KOPT-K1 (cell line): ENCODE results near the gene XPO5.

ENCODE experiments used
- H3K27ac ChIP-seq: fragments of 200-600 bp; sonication (generic); 2 replicates; pipeline ENCODE4 v1.5.1; 2016; ENCODE audit warnings: antibody characterized with exemption, mild to moderate bottlenecking, low read depth, low read length; ENCODE audit not compliant: poor library complexity, severe bottlenecking
- H3K36me3 ChIP-seq: fragments of 200-600 bp; sonication (generic); 2 replicates; pipeline ENCODE4 v1.5.1; 2017; ENCODE audit warnings: antibody characterized with exemption, mild to moderate bottlenecking, low read length, moderate library complexity; ENCODE audit not compliant: insufficient read depth
- H3K9me3 ChIP-seq: fragments of 200-600 bp; sonication (generic); 2 replicates; pipeline ENCODE4 v1.5.1; 2017; ENCODE audit warnings: antibody characterized with exemption, low read length, mild to moderate bottlenecking; ENCODE audit not compliant: insufficient read depth, poor library complexity, severe bottlenecking

Gene XPO5

DNA sequence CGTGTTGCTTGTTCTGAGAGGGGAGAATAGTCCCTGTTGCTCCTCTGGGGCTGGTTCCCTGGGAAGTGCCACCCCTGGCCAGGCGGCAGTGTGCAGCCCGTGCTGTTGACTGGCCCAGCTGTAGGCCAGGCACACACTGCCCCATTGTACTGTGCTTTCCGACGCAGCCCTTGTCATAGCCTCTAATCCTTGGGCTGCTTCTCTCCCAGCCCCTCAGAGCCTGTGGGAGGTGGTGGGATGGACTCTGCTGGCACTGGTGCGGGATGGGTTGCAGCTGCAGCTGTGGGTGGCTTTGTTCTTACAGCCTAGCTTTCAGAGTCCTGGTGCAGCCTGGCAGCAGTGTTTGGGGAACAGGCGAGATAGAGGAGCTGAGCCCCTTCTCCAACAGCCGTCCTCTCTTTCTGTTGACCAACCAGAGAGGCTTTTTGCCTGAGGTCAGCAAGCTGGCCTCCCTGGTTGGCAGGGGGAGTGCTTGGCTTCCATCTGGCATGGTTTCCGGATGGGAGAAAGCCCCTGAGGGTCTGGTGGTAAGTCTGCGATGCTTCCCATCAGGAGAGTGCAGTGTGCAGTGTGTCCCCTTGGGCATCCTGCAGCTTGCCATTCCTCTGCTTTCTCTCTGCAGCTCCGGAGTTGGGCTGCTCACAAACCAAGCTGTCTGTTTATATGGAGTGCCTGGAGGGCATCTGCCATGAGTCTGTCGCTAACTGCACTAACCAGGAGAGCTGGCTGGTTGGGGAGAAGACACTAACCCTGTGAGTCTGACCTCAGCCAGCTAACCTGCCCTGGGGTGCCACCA, 86.4 kb downstream of the XPO5 start:
- no peak overlapping the region for H3K27ac ChIP-seq
- H3K36me3 ChIP-seq = peaks cover 14% of the 10 kb centered on the region; the same call in 1 of the 2 replicates
- no peaks in the 10 kb centered on the region for H3K9me3 ChIP-seq

- Histone ChIP-seq H3K9me3 (no peaks in the 10 kb centered on the region), H3K27ac (no peak overlapping the region)
These were observed 87.1 kb downstream of the XPO5 start for GRCh38 chr6:43488667-43489276.

DNA sequence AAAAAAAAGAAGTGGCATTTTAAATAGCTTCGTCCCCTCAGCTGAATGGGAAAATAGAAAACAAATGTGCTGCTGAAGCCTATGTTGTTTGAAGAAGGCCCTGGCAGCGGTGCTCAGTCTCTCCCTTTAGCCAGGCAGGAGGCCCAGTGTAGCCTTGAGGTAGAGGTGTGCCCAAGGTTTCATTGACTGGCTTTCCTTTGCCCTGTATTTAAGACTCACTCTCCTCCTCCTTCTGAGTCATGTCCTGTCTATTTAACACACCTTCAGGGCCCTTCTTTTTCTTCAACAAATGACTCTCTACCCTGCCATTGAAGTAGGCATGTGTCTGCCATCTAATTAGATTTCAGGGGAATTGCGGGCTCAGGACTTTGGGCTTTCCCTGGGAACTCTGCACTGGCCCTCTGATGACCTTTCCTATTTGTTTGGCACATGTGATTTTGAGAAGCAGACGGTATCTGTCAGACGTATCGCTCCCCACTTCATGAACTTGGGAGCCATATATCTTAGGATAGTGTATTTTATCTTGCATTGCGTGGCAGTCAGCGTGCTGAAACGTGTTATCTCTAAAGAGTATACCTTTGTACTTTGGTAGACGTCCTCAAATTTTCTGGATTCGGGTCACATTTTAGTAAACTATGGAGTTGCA, 94.1 kb downstream of the XPO5 start:
- Histone ChIP-seq H3K9me3 (no peaks in the 10 kb centered on the region), H3K27ac (no peak overlapping the region), H3K36me3 (no peaks in the 10 kb centered on the region)

More at GRCh38 chr6:43488667-43489276, 87.1 kb downstream of the XPO5 start:
- peaks cover 14% of the 10 kb centered on the region; the same call in 1 of the 2 replicates for H3K36me3 ChIP-seq

DNA sequence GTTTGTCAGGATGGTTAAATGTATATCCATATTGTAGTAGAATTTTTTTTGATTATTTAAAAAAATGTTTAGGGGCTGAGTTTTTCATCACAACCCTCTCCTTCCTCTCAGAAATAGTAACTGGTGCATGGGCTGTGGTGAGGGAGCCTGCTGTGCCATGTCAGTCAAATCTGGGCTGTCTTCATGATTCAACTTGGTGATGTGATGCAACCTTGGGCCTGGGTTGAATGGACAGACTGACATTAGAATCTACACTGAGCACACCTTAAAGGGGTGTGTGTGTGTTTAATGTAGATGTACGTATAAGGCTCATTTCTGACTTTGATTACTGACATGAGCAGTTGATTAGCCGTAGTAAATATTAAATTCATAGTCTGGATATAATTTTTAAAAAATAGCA, 94.8 kb downstream of the XPO5 start:
- Histone ChIP-seq H3K9me3 (no peaks in the 10 kb centered on the region), H3K27ac (no peak overlapping the region), H3K36me3 (no peaks in the 10 kb centered on the region)

DNA sequence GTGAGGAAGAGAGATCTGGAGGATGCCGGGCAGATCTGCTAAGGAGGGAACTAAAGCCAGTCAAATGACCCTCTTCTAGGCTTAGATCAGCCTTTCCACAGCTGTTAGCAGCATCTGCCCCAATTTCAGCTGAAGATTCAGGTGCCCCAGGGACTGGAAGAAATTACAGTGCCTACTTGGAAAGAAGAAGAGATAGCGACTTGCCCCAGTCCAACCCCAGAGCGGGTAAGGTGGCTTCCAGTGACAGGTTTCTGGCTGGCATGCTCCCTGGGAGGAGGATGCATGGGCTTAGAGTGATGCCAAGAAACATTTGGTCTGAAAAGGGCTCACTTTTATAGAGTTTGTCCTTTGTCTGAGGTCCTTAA, 97.8 kb downstream of the XPO5 start:
- no peaks in the 10 kb centered on the region for H3K36me3 ChIP-seq
- no peaks in the 10 kb centered on the region for H3K9me3 ChIP-seq
- peak overlapping the region; percentile 65 for H3K27ac ChIP-seq

- Histone ChIP-seq H3K27ac (peak within 1 kb of the TSS; percentile 65), H3K36me3 (no peaks in the 10 kb centered on the region), H3K9me3 (no peaks in the 10 kb centered on the region)
These were observed 98.4 kb downstream of the XPO5 start, which contains the start of gene TJAP1 for GRCh38 chr6:43477235-43478007. TSS of gene TJAP1 (plus strand) at chr6:43477570. CDS start at chr6:43499002, 21,432 bp downstream.

DNA sequence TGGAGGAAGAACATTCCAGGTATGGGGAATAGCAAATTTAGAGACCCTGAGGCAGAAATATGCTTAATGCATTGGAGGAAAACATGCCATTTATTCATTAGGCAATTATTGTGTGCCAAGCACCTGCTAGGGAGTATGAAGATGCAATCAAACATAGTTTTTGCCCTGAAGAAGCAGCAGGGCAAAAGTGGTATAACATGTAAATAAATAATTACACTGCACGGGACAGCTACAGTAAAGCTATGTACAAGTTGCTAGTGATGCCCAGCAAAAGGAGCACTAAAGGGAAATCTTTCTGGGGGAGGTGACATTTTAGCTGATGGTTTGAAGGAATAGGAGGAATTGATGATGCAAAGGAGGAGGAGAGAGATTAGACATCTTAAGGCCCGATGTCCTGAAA, 99.1 kb downstream of the XPO5 start:
- no peaks in the 10 kb centered on the region for H3K36me3 ChIP-seq
- H3K27ac ChIP-seq = peak overlapping the region; percentile 65
- H3K9me3 ChIP-seq = no peaks in the 10 kb centered on the region

DNA sequence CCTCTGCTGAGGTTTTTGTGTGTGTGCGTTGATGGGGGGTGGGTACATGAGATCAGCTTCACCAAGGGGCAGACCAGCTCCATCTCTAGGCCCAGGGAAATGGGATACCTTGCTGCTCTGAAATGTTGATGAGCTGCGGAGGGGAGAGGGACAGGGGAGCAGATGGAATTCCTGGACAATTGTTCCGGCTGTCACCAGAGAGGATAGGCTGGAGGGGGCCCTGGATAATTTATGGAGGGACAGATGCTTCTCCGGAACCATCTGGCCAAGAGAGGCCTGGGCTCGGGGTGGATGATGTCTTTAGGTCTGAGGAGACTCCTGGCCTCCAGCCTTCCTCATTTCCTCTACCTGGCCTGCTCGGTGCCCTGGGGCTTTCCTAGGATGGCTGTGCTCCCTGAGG, 100.3 kb downstream of the XPO5 start:
- H3K9me3 ChIP-seq = no peaks in the 10 kb centered on the region
- H3K36me3 ChIP-seq = no peaks in the 10 kb centered on the region
- H3K27ac ChIP-seq = no peak overlapping the region

GRCh38 chr6:43472515-43472914, 103.3 kb downstream of the XPO5 start:
- Histone ChIP-seq H3K9me3 (no peaks in the 10 kb centered on the region), H3K36me3 (no peaks in the 10 kb centered on the region), H3K27ac (no peak overlapping the region)
